Measurements from ENCODE around the gene BHLHA15. TPM values are rescaled to one million over a fixed set of nuclear protein-coding genes. Genes with fewer than 3 reads are reported as not detected.

BHLHA15 gene
- total RNA-seq = not detected

DNA sequence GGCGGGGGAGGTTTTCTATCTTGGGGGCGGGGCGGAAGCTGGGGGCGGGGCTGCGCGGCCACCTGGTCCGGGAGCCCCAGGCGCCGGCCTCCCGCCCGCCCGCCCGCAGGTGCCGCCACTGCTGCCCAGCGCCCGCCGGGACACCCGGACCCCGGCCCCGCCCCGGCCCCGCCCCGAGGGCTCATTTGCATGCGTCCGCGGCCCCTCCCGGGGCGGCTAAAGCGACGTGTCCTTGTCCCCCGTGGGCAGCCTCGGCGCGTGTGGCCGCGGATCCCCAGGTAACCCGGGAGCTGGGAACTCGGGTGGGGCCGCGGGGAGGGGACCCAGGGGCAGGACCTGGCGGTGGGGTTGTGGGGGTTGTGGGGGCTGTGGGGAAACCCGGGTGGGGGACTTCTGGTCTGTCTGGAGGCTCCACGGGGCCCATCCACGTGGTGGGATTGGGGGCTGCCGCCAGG is at the start of gene BHLHA15:
Gene BHLHA15 (plus strand): TSS at position 219 of the 455 bp plus-strand sequence. CDS start 871 bp downstream, outside the sequence.
- Histone ChIP-seq H3K36me3 (peaks cover 9 to 28% (median 25%) of the 10 kb centered on the region in 4 donors), H3K4me1 (peaks cover 4 to 19% (median 15%) of the 10 kb centered on the region in 4 donors), H3K27ac (replicated peaks in 1 of 4) (no peak within 1 kb of the TSS), H3K27me3 (peaks cover 0 to 26% (median 6%) of the 10 kb centered on the region in 4 donors), H3K9me3 (no peaks in the 10 kb centered on the region), H3K4me3 (peak within 1 kb of the TSS; percentile 38 to 55 (median 42))
- TF ChIP-seq POLR2AphosphoS5 (IDR thresholded peaks at IDR 0.05) (no peak), EP300 (IDR thresholded peaks at IDR 0.05) (no peak), POLR2A (IDR thresholded peaks at IDR 0.05; ENCODE audit: low read depth) (no peak)
- TF ChIP-seq, protein P1, sequence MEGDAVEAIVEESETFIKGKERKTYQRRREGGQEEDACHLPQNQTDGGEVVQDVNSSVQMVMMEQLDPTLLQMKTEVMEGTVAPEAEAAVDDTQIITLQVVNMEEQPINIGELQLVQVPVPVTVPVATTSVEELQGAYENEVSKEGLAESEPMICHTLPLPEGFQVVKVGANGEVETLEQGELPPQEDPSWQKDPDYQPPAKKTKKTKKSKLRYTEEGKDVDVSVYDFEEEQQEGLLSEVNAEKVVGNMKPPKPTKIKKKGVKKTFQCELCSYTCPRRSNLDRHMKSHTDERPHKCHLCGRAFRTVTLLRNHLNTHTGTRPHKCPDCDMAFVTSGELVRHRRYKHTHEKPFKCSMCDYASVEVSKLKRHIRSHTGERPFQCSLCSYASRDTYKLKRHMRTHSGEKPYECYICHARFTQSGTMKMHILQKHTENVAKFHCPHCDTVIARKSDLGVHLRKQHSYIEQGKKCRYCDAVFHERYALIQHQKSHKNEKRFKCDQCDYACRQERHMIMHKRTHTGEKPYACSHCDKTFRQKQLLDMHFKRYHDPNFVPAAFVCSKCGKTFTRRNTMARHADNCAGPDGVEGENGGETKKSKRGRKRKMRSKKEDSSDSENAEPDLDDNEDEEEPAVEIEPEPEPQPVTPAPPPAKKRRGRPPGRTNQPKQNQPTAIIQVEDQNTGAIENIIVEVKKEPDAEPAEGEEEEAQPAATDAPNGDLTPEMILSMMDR (IDR thresholded peaks at IDR 0.05) = no peak
- intact Hi-C loops (cut with DNase I) = no loop called here
- no CpG with 5 or more reads among the region's 45 CpGs for WGBS
- DNase-seq (ENCODE audit: extremely low spot score) = no peak

DNA sequence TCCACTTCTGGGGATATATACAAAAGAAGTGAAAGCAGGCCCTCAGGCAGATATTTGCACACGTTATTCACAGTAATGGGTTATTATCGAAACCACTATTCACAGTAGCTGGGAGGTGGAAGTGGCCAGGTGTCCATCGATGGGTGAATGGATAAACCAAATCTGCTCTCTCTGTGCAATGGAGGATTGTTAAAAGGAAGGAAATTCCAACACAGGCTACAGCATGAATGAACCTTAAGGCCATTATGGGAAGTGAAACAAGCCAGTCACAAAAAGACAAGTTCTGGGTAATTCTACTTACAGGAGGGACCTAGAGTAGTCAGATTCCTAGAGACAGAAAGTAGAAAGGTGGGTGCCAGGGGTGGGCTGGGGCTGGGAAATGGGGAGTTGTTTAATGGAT is 48.5 kb upstream of the BHLHA15 start:
- TF ChIP-seq, protein P1 (IDR thresholded peaks at IDR 0.05) = no peak
- TF ChIP-seq POLR2AphosphoS5 (IDR thresholded peaks at IDR 0.05) (no peak), EP300 (IDR thresholded peaks at IDR 0.05) (no peak), POLR2A (IDR thresholded peaks at IDR 0.05; ENCODE audit: low read depth) (no peak)
- 97% methylated on average over 3 of the region's 3 CpGs for WGBS
- intact Hi-C loops (cut with DNase I) = no loop called here
- H3K27ac ChIP-seq (replicated peaks in 1 of 4) = no peak overlapping the region
- H3K36me3 ChIP-seq = peaks cover 0 to 22% (median 15%) of the 10 kb centered on the region in 4 donors
- H3K4me1 ChIP-seq = peaks cover 0 to 16% (median 13%) of the 10 kb centered on the region in 4 donors
- H3K9me3 ChIP-seq = no peaks in the 10 kb centered on the region
- H3K27me3 ChIP-seq = no peaks in the 10 kb centered on the region
- no peak overlapping the region for H3K4me3 ChIP-seq
- DNase-seq (ENCODE audit: extremely low spot score) = no peak

DNA sequence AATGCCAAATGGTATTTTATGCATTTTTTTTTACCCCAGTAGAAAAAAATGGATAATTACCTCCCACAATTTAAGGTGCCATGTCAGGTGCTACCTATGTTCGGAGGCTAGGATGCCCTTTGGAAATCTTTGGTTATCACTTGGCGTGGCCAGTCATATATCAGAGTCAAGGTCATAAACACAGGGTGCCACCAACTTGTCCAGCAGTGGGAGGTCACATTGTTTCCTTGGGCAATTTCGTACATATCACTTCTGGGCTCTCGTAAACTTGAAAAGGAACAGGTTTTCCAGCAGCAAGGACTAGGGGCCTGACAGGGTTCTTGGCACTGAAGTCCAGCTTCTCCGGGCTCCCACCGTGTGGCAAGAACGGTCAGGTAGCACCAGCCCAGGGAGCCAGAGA is 48.0 kb upstream of the BHLHA15 start:
- H3K27me3 ChIP-seq = no peaks in the 10 kb centered on the region
- H3K36me3 ChIP-seq = peaks cover 0 to 18% (median 10%) of the 10 kb centered on the region in 4 donors
- H3K9me3 ChIP-seq = no peaks in the 10 kb centered on the region
- no peak overlapping the region for H3K27ac ChIP-seq (replicated peaks in 1 of 4)
- DNase-seq (ENCODE audit: extremely low spot score) = no peak
- intact Hi-C loops (cut with DNase I) = no loop called here
- TF ChIP-seq POLR2A (IDR thresholded peaks at IDR 0.05; ENCODE audit: low read depth) (no peak), EP300 (IDR thresholded peaks at IDR 0.05) (no peak), POLR2AphosphoS5 (IDR thresholded peaks at IDR 0.05) (no peak)
- TF ChIP-seq, protein P1 (IDR thresholded peaks at IDR 0.05) = no peak
- peaks cover 0 to 16% (median 13%) of the 10 kb centered on the region in 4 donors for H3K4me1 ChIP-seq
- H3K4me3 ChIP-seq = no peak overlapping the region
- WGBS = 79% methylated on average over 6 of the region's 7 CpGs

DNA sequence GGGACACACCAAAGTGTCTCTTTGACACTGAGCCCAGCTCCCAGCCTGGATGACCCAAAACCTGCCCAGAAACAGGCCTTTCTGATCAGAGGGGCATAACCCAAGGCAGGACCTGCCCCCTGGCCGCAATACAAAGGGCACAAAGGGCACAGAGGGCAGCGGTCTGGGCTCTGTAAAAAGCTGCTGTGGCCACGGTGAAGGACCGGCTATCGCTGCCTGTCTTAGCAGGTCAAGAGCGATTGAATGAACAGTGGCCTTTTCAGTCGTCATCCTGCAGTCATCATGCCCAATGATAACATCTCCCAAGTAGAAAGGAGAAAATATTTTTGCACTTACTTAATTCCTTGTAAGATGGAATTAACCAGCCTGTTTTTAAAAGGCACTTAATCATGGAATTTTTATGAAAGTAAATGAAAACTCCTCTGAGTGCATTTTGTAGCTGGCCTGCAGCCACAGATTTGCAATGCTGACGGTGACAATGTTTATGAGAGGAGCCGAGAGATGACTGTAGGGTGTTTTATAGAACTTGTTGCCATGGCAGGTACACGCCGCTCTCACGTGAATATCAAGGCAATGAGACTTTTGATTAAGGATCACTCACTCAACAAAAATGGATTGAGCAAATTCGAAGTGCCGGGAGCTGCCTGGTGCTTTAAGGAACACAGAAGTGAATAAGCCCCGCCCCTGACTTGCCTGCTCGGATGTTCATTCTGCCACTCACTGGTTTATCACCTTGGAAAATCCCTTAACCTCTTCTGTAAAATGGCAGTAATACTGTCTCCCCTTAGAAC is 47.3 kb upstream of the BHLHA15 start:
- intact Hi-C loops (cut with DNase I) = no loop called here
- Histone ChIP-seq H3K36me3 (peaks cover 0 to 18% (median 10%) of the 10 kb centered on the region in 4 donors), H3K4me3 (peak overlapping the region in 2 of 4 donors; percentile 12 to 19), H3K27me3 (no peaks in the 10 kb centered on the region), H3K4me1 (peaks cover 0 to 16% (median 14%) of the 10 kb centered on the region in 4 donors), H3K27ac (replicated peaks in 1 of 4) (no peak overlapping the region), H3K9me3 (no peaks in the 10 kb centered on the region)
- 54% methylated on average over 12 of the region's 16 CpGs for WGBS
- no peak for TF ChIP-seq EP300 (IDR thresholded peaks at IDR 0.05)
- TF ChIP-seq, protein P1 (IDR thresholded peaks at IDR 0.05) = no peak
- TF ChIP-seq POLR2A (IDR thresholded peaks at IDR 0.05; ENCODE audit: low read depth) = no peak
- no peak for TF ChIP-seq POLR2AphosphoS5 (IDR thresholded peaks at IDR 0.05)
- no peak for DNase-seq (ENCODE audit: extremely low spot score)
